ENCODE results near the gene CCR6.
A peak's percentile ranks its signal among the peaks of the same experiment; 100 is the strongest.

The CCR6 gene

DNA sequence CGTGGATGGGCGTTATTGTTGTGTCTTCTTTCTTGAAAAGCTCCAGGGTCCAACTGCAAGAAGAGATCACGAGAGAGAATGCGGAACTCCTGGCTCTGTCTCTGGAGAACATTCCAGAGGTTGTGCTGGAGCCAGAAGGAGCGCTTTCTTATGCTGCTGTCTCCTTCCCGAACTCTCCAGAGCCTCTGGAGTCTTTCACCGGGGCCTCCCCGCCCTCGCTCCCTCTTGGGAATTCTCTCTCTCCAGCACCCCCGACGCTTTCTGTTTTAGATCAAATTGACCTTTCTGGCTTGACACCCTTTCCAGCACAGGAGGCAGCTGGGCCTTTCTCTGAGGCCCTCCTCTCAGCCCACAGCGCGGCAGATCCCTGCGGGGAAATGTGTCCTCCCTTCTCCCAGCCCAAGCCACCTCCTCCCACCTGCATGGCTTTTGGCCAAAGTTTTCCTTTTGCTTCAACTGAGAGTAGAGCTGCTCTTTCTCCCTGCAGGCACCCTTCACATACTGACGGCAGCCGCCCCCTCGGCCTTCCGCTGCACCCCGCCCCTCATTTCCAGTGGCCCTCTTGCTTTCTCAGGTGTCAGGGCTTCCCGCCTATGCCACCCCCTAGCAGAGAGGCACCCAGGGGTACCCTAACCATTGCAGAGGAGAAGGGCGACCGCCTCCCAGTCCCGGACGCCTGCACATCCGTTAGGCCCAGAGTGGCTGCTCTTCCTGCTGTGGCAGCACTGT, 6.6 kb upstream of the CCR6 start:
- no peak overlapping the region for H3K4me3 ChIP-seq (ENCODE audit: low read length)
- no peak for DNase-seq (ENCODE audit: low read depth, low spot score)

DNA sequence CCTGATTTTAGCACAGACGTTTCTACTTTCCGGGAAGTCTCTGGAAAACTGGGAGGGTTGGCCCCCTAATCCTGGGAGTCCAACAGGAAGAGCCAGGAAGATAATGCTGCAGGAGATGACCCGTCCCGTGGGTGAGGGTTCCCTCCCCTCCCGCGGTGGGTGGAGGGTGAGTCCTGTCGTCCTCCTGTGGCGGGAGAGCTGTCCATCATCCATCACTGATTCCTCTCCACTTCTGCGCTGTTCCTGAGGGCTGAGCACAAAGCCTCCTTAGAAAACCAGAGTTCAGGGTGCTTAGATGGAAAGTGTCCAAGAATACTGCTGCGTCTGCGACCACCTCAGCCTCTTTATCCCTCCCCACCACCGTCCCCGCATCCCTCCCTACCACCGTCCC, 6.1 kb upstream of the CCR6 start:
- no peak for DNase-seq (ENCODE audit: low read depth, low spot score)
- H3K4me3 ChIP-seq (ENCODE audit: low read length): no peak overlapping the region

DNA sequence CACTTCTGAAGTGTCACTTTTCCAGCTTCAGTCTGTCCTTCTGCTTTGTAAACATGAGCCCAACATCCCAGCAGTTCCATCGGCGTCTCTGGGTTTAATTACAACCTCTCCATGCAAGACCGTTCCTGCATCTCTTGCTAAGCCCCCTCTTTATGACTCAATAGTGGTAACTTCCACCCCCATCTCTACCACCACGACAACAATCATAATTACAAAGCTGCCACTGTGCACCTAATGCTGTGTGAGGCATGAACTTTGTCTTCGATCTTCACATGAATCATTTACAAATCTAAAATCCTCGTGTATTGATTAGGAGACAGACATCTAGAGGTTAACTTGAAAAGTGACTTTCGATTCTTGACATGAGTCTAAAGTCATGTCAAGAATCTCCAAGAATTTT, 4.9 kb upstream of the CCR6 start:
- no peak overlapping the region for H3K4me3 ChIP-seq (ENCODE audit: low read length)
- DNase-seq (ENCODE audit: low read depth, low spot score): no peak

DNA sequence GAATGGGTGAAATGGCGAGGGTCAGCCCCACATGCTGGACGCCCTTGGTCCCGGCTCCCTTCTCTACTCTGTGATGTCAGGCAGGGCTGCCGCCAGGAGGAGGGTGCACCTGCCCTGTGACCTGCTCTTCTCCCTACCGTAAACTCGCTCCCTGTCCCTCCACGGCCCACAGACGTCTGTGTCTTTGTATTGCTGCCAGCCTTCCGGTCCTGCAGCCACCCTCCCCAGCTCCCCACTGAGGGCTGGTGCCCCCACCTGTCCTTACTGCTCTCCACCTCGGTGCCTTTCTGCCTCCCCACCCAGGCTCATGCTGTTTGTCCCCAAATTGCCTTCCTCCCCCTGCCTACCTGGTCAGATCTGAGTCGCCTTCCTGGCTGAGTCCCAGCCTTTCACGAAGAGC, 4.1 kb upstream of the CCR6 start:
- no peak overlapping the region for H3K4me3 ChIP-seq (ENCODE audit: low read length)
- no peak for DNase-seq (ENCODE audit: low read depth, low spot score)

DNA sequence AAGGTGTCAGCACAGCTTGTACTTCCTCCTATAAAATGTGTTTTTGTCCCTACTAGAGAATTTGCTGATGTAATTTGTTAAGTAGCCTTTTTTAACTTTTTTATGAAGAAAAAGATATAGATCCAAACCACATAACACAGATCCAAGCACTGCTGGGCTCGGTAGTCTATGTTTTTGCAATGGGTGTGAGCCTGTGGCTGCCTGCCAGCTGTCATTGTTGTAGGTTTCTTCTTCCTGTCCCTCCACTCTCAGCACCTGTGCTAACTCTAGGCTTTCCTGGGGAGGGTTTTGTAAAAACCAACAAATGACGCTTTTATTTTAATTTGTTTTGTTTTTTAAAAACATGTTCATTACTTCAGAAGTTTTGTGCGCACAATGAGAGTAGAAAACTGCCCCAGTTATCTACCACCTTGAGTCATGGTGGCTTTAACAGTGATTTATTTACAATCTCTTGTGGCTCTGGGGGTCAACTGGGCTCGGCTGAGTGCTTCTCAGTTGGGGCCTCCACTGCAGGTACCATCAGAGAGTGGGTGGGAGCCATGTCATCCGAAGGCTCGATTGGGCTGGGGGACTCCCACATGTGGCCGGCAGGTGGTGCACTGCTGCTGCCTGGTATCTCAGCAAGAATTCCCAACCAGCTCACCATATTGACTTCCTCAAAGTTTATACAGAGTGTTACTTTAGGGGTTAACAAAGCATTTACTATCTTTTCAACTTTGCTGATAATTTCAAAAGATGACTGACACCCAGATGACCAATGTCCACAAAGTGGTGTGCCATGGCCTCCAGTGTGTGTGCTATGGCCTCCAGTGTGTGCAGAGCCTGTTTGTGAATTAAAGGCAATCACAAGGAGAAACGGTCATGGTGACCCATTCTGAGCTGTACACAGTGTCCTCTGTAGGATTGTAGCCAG, 3.0 kb upstream of the CCR6 start:
- no peak overlapping the region for H3K4me3 ChIP-seq (ENCODE audit: low read length)
- DNase-seq (ENCODE audit: low read depth, low spot score): peak; percentile 58

DNA sequence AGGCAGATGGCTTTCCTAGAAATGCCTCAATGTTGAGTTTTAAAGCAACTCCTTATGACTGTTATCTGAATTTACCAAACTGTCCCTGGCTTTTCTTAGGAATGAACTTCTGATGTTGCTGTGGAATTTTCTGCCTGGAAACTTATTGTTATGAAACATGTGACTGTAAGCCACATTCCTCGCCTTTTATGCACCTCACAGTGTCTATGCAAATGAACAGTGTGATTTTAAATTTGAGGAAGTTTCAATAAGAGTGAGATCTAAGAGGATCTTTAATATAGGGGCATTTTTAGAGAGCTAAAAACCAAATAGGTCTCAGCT, 2.4 kb upstream of the CCR6 start:
- H3K4me3 ChIP-seq (ENCODE audit: low read length): no peak overlapping the region
- no peak for DNase-seq (ENCODE audit: low read depth, low spot score)

DNA sequence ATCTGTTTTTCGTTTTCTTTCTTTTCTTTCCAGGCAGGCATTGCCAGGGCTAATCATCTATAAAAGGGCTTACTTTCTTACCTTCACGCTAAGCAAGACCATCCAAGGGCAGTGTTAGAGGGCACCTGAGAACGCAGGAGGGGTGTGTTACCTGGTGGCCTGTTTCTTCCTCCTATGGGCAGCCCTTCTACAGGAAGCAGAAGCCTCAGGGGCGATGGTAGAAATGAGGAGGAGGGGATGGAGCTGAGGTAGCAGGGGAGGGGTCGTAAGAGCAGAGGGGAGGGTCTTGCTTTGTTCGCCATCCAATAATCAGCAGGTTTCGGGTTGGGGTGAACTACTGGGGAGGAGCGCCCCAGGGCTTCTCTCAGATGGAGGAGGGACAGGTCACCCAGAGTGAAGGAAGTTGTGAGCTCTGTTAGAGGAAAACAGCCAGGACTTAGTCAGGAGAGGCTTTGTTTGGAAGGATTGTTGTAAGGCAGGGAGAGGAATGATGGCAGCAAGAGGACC, 1.5 kb upstream of the CCR6 start:
- DNase-seq (ENCODE audit: low read depth, low spot score): no peak
- no peak overlapping the region for H3K4me3 ChIP-seq (ENCODE audit: low read length)

DNA sequence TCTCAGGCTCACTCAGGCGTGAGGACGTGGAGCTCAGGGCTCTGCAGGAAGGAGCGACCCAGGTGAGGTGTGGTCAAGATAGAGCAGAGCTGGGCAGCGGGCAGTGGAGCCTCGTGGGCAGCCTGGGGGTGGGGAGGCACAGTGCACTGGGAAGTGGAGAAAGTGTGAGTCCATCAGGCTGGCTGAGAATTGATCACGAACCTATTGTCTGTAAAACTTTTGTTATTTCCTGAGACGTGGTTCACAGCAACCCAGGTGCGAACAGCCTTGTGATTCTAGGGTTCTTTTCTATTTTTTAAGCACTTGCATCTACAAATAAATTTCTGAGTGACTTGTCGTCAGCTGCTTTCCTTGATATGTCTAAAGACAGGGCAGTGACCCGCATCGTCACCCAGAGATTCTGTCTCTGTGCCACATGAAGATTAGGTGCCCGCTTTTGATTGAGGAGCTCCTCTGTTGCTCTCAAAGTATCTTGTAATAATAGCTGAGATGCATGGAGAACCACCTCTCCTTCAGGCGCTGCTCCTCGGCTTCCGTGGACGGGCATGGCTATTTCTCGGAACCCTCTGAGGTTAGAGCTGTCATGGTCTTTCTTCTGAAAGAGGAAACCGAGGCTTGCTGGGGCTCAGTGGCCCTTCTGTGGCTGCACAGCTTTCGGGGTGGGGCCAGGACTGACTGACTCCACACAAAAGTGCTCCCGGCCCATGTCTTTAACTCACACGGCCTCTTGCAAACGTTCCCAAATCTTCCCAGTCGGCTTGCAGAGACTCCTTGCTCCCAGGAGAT, 662 bp upstream of the CCR6 start:
- H3K4me3 ChIP-seq (ENCODE audit: low read length): no peak overlapping the region
- DNase-seq (ENCODE audit: low read depth, low spot score): no peak

DNA sequence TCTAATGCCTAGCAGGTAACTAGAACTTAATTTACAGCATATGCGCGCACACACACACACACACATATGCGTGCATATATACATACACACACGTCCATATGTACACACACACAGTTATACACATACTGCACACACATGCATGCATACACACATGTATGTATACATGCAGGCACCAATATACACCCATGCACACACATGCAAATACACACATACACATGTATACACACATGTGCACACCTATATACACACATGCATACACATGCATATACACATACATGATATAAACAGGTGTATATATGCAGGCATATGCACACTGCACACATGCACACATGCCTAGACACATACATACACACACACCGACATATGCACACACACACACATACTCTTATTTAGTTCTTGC, 1.9 kb downstream of the CCR6 start:
- no peak for DNase-seq (ENCODE audit: low read depth, low spot score)
- no peak overlapping the region for H3K4me3 ChIP-seq (ENCODE audit: low read length)

DNA sequence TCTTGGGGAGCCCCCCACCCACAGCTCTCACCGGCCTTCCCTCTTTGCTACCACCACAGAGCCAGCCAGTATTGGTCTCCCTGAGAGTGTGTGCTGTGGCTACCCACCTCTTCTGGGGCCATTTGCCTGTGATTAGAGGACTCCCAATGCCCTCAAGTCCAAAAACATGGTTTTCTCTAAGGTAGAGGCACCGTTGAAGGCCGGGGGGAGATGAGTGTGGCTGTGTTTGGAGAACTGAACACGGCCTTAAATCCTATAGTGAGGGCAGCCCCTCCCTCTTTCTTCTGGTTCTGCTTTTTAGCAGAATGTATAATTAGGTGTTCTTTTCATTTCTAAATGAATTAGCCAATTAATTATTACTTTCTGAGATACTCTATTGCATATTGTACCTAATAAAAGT, 2.5 kb downstream of the CCR6 start:
- no peak for DNase-seq (ENCODE audit: low read depth, low spot score)
- H3K4me3 ChIP-seq (ENCODE audit: low read length): no peak overlapping the region

DNA sequence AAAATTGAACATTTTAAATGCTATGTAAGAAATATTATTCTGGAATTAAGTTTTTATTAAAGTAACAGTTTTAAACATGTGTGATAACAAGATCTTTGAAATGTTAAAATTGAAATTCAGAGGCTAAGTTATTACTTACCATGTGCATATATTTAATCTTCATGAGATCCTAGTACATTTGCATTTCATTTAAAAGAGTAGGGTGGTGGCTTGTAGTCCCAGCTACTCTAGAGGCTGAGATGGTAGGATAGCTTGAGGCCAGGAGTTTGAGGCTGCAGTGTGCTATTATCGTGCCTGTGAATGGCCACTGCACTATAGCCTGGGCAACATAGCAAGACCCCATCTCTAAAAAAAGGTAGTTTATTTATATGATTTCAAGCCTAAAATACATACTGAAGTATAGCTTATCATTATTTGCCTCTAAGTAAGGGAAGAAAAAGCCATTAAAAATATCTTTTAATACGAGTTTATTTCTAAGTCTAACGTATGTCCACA, 3.0 kb downstream of the CCR6 start:
- no peak overlapping the region for H3K4me3 ChIP-seq (ENCODE audit: low read length)

DNA sequence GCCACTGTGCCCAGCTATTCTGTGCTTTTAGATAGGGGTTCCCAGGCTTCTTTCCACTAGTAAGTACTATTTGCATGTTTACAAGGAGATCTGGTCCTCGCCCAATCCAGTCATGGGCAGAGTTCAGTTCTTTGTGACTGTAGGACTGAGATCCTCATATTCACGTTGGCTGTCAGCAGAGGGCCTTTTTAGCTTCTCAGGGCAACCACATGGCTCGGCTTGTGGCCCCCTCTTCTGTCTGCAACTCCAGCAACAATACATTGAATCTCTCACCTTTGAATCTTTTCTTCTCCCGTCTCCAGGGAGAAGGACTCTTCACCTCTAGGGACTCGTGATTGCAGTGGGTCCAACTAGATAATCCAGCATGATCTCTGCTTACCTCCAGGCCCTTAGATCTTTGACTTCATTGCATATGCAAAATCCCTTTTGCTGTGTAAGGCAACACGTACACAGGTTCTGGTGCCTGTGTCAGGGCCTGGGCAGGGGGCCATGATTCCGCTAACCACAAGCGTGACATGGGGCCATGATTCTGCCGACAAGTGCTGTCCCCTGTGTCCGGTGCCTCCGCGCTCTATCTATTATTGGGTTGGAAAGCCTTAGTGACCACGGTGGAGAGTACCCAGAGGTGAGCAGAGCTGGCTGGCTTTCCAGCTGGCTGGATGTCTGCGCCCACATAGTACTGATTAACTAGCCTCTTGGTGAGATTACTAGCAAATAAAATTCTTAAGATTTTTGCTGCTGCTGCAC, 5.1 kb downstream of the CCR6 start:
- DNase-seq (ENCODE audit: low read depth, low spot score): no peak
- H3K4me3 ChIP-seq (ENCODE audit: low read length): no peak overlapping the region

More for the DNA sequence above, 3.0 kb downstream of the CCR6 start:
- DNase-seq (ENCODE audit: low read depth, low spot score): no peak

DNA sequence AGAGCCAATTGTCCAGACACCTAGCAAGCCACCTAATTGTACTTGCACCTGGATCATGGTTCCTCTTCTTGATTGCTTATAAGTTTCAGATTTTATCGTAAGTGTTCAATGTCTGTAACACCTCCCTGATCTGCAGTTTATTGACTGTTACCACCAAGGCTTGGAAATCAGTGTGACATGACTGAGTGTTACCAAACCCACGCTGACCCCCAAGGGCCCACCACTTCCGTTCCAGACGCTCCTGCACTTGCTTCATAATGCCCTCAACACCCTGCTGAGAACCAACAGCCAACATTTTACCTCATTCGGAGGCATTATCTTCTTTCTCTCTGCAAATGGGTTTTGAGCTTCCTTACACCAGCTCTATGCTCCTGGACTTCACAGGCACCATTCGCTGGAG, 6.3 kb downstream of the CCR6 start:
- DNase-seq (ENCODE audit: low read depth, low spot score): no peak
- no peak overlapping the region for H3K4me3 ChIP-seq (ENCODE audit: low read length)

DNA sequence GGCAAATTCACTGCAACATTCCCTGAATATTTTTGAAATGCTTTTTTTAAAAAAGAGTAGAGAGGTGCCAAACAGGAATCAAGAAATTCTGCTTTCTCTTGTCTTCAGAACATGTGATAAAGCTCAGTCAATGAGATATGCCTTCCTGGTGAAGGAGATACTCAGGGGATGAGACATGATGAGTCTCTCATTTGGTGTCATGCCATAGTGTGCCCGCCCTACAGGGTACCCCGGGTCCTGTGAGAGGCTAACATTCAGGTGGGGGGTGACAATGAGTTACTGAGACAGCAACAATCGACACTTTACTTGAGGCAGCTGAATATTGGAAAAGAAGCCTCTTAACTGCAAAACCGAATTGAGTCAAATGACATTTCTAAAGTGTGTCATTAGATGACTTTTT, 6.7 kb downstream of the CCR6 start:
- DNase-seq (ENCODE audit: low read depth, low spot score): no peak
- no peak overlapping the region for H3K4me3 ChIP-seq (ENCODE audit: low read length)

DNA sequence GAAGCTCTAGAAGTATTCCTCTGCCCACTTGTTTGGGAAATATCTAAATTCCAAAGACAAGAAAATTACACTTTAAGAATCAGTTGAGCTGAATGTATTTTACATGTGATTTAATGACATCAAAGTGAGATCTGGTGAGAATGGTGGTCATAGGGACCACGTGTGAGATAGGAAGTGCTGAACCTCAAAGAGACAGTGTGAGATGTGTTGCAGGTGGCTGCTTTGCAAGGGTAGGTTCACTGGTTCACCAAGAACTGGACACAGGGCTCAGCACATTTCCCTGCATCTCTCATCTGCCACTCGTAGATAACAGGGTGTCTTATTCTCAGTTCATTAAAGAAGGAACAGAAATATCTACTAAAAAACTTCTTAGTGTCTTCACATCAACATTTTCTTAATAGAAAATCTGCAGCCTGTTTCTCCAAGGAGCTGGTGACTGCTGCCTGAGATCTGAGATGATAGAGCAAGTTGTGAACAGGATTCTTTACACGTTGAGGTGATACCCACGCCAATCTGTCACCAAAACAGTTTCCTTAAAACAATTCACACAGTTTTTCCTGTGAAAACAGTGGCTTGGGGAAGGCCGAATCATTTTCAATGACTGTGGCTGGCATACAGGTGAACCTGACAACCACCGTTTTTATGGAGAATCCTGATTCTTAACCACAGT, 7.2 kb downstream of the CCR6 start:
- peak; percentile 27 for DNase-seq (ENCODE audit: low read depth, low spot score)
- no peak overlapping the region for H3K4me3 ChIP-seq (ENCODE audit: low read length)

DNA sequence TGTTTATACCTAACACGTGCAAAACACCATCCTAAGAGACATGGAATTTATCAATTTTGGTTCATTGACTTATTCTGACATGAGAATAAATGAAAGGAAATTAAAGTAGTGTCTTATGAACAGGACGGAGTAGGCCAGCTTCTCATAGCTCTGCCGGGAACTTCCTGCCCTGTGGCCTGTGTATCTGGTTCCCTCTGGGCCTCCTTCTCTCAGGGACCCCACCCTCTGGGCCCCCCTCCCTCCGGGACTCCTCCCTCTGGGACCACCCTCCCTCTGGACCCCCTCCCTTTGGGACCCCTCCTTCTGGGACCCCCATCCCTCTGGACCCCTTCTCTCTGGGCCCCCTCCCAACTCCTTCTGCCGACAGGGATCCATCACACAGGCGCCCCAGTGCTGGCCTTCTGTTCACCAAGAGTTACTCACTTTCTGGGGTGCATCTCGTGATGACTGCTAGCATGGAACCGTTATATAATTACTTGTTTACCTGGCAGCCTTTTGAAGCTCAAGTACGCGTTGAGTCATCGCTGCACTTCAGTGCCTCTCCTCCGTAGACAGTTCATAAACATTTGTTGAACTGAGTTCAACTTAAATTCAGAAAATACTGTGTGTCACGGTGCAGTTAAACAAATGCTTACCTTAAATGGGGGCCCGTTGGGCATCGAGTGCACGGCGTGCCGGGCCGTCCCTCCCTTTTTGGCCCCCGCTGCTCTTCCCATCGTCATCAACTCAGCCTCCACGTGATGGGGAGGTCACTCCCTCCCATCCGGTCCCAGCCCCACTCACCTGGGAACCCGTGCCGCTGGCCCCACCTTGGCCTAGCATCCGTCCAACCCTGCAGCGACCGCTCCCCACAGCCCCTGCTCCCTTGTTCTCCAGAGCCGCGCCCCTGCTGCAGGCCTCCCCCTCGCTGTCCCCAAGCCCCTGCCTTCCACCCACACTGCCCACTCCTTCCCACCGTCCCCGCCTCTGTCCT, 8.1 kb downstream of the CCR6 start:
- no peak overlapping the region for H3K4me3 ChIP-seq (ENCODE audit: low read length)
- no peak for DNase-seq (ENCODE audit: low read depth, low spot score)

Measured in Jurkat, Clone E6-1 (cell line).